ENCODE results near the gene SDR9C7.
"Not testable (repeated sequence)": the region's sequence is repeated elsewhere in the genome, so short reads cannot be mapped to it uniquely, and the experiment has no call there.

Gene SDR9C7

GRCh38 chr12:56943878-56944277, 9.7 kb upstream of the SDR9C7 start:
- DNase-seq (ENCODE audit: low read depth in 1 of 2, low spot score in 1 of 2): no peak
- Histone ChIP-seq H3K4me3 (replicated peaks; ENCODE audit: insufficient read depth, low read length) (no peak overlapping the region), H3K27me3 (ENCODE audit: insufficient read depth, poor library complexity, severe bottlenecking) (no peaks in the 10 kb centered on the region), H3K27ac (replicated peaks) (no peak overlapping the region)
- TF ChIP-seq GABPA (IDR thresholded peaks at IDR 0.05; ENCODE audit: low read depth) (no peak), SPI1 (IDR thresholded peaks at IDR 0.05; ENCODE audit: borderline replicate concordance, low read depth) (no peak), POLR2AphosphoS5 (IDR thresholded peaks at IDR 0.05; ENCODE audit: low read depth) (no peak)
- TF ChIP-seq, protein P1, sequence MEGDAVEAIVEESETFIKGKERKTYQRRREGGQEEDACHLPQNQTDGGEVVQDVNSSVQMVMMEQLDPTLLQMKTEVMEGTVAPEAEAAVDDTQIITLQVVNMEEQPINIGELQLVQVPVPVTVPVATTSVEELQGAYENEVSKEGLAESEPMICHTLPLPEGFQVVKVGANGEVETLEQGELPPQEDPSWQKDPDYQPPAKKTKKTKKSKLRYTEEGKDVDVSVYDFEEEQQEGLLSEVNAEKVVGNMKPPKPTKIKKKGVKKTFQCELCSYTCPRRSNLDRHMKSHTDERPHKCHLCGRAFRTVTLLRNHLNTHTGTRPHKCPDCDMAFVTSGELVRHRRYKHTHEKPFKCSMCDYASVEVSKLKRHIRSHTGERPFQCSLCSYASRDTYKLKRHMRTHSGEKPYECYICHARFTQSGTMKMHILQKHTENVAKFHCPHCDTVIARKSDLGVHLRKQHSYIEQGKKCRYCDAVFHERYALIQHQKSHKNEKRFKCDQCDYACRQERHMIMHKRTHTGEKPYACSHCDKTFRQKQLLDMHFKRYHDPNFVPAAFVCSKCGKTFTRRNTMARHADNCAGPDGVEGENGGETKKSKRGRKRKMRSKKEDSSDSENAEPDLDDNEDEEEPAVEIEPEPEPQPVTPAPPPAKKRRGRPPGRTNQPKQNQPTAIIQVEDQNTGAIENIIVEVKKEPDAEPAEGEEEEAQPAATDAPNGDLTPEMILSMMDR (IDR thresholded peaks at IDR 0.05; ENCODE audit: insufficient read depth, low read length): no peak
- TF ChIP-seq, protein P2, sequence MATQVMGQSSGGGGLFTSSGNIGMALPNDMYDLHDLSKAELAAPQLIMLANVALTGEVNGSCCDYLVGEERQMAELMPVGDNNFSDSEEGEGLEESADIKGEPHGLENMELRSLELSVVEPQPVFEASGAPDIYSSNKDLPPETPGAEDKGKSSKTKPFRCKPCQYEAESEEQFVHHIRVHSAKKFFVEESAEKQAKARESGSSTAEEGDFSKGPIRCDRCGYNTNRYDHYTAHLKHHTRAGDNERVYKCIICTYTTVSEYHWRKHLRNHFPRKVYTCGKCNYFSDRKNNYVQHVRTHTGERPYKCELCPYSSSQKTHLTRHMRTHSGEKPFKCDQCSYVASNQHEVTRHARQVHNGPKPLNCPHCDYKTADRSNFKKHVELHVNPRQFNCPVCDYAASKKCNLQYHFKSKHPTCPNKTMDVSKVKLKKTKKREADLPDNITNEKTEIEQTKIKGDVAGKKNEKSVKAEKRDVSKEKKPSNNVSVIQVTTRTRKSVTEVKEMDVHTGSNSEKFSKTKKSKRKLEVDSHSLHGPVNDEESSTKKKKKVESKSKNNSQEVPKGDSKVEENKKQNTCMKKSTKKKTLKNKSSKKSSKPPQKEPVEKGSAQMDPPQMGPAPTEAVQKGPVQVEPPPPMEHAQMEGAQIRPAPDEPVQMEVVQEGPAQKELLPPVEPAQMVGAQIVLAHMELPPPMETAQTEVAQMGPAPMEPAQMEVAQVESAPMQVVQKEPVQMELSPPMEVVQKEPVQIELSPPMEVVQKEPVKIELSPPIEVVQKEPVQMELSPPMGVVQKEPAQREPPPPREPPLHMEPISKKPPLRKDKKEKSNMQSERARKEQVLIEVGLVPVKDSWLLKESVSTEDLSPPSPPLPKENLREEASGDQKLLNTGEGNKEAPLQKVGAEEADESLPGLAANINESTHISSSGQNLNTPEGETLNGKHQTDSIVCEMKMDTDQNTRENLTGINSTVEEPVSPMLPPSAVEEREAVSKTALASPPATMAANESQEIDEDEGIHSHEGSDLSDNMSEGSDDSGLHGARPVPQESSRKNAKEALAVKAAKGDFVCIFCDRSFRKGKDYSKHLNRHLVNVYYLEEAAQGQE (IDR thresholded peaks at IDR 0.05; ENCODE audit: insufficient replicate concordance, low read depth): no peak

GRCh38 chr12:56943374-56943773, 9.2 kb upstream of the SDR9C7 start:
- DNase-seq (ENCODE audit: low read depth in 1 of 2, low spot score in 1 of 2); H3K4me3 ChIP-seq (replicated peaks; ENCODE audit: insufficient read depth, low read length); H3K27ac ChIP-seq (replicated peaks); H3K27me3 ChIP-seq (ENCODE audit: insufficient read depth, poor library complexity, severe bottlenecking): not testable (repeated sequence)

- no peaks in the 10 kb centered on the region for H3K27me3 ChIP-seq (ENCODE audit: insufficient read depth, poor library complexity, severe bottlenecking)
- TF ChIP-seq SPI1 (IDR thresholded peaks at IDR 0.05; ENCODE audit: borderline replicate concordance, low read depth) (no peak), POLR2AphosphoS5 (IDR thresholded peaks at IDR 0.05; ENCODE audit: low read depth) (no peak), GABPA (IDR thresholded peaks at IDR 0.05; ENCODE audit: low read depth) (no peak)
- TF ChIP-seq, protein P1 (IDR thresholded peaks at IDR 0.05; ENCODE audit: insufficient read depth, low read length): no peak
- TF ChIP-seq, protein P2 (IDR thresholded peaks at IDR 0.05; ENCODE audit: insufficient replicate concordance, low read depth): no peak
- H3K27ac ChIP-seq (replicated peaks): peak overlapping the region; percentile 52
- DNase-seq (ENCODE audit: low read depth in 1 of 2, low spot score in 1 of 2): peak; percentile 51 to 80
- no peak overlapping the region for H3K4me3 ChIP-seq (replicated peaks; ENCODE audit: insufficient read depth, low read length)
These were observed 7.2 kb upstream of the SDR9C7 start for GRCh38 chr12:56941299-56942017.

DNA sequence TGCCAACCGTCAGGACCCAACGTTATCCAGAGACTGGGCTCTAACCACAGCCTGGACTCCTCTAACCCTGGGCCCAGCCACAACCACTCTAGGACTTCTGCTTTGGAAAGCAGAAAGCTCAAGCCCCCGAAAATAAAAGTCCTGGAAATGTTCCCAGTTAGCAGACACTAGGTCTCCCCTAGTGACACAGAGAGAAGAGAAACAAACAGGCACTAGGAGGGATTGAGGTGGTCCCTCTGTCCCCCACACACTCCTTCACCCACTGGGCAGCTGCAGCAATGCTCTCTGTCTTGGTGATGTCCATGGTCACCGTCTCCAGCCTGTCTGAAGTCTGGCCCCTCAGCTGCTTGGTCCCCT, 6.7 kb upstream of the SDR9C7 start:
- not testable (repeated sequence) for H3K27me3 ChIP-seq (ENCODE audit: insufficient read depth, poor library complexity, severe bottlenecking); H3K4me3 ChIP-seq (replicated peaks; ENCODE audit: insufficient read depth, low read length); DNase-seq (ENCODE audit: low read depth in 1 of 2, low spot score in 1 of 2)
- H3K27ac ChIP-seq (replicated peaks): peak overlapping the region; percentile 52; the same call in 1 of the 2 replicates

DNA sequence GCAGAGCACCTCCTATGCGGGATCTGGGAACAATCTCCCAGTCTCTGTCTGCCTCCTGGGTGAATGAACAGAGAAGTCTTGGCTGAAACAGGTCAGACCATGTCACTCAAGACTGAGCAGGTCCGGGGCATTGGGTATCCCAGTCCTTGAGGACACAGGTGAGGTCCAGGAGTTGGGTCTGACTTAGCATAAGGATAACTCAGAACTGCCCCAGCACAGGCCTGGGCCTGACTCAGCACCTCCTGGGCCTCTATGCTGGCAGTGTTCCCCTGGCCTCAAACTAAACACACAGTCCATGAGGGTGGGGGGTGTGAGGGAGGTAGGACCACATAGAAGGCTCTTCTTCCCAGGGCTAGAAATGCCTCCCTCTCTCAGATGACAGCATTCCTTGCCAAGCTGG, 1.5 kb upstream of the SDR9C7 start:
- TF ChIP-seq SPI1 (IDR thresholded peaks at IDR 0.05; ENCODE audit: borderline replicate concordance, low read depth) (no peak), GABPA (IDR thresholded peaks at IDR 0.05; ENCODE audit: low read depth) (no peak), POLR2AphosphoS5 (IDR thresholded peaks at IDR 0.05; ENCODE audit: low read depth) (no peak)
- TF ChIP-seq, protein P2 (IDR thresholded peaks at IDR 0.05; ENCODE audit: insufficient replicate concordance, low read depth): no peak
- TF ChIP-seq, protein P1 (IDR thresholded peaks at IDR 0.05; ENCODE audit: insufficient read depth, low read length): no peak
- Histone ChIP-seq H3K27me3 (ENCODE audit: insufficient read depth, poor library complexity, severe bottlenecking) (no peaks in the 10 kb centered on the region), H3K4me3 (replicated peaks; ENCODE audit: insufficient read depth, low read length) (no peak overlapping the region), H3K27ac (replicated peaks) (no peak overlapping the region)
- DNase-seq (ENCODE audit: low read depth in 1 of 2, low spot score in 1 of 2): no peak

Measured in HL-60 (cell line).